ENCODE measurements around the gene SCARF1.

The SCARF1 gene

GRCh38 chr17:1634841-1635650, 10.5 kb downstream of the SCARF1 start:
- H3K27me3 ChIP-seq (ENCODE audit: control insufficient read depth in 1 of 2, insufficient read depth in 1 of 2, low read length in 2 of 2) = peaks cover 0 to 7% of the 10 kb centered on the region in 2 experiments
- no peak overlapping the region for H4K8ac ChIP-seq (ENCODE audit: low read length)
- H3K4me1 ChIP-seq (ENCODE audit: control insufficient read depth, insufficient read depth, low read depth, low read length) = peaks cover 3% of the 10 kb centered on the region
- no peak overlapping the region for H3K4me2 ChIP-seq (ENCODE audit: low read length, poor library complexity, severe bottlenecking)
- DNase-seq = no peak
- H2AK5ac ChIP-seq (ENCODE audit: low read length, severe bottlenecking) = no peak overlapping the region
- H3K36me3 ChIP-seq (ENCODE audit: control insufficient read depth in 1 of 2, insufficient read depth in 2 of 2, low read depth in 1 of 2, low read length in 2 of 2) = peaks cover 0 to 6% of the 10 kb centered on the region in 2 experiments
- H2BK12ac ChIP-seq (ENCODE audit: low read length in 2 of 2) = no peak overlapping the region
- H2AFZ ChIP-seq (ENCODE audit: low read depth, low read length) = no peak overlapping the region
- no peak overlapping the region for H3K4ac ChIP-seq (ENCODE audit: low read depth in 1 of 2, low read length in 2 of 2)
- 96% methylated on average over 45 of the region's 45 CpGs for WGBS
- H3K4me3 ChIP-seq (ENCODE audit: insufficient read depth in 1 of 2, low read depth in 1 of 2, low read length in 2 of 2) = no peak overlapping the region
- no peak overlapping the region for H3K14ac ChIP-seq (ENCODE audit: low read length in 2 of 2)
- H3K79me1 ChIP-seq (replicated peaks; ENCODE audit: low read length, poor library complexity, severe bottlenecking) = no peaks in the 10 kb centered on the region
- H4K91ac ChIP-seq (ENCODE audit: low read length) = no peak overlapping the region
- H3K18ac ChIP-seq (ENCODE audit: low read depth in 1 of 2, low read length in 2 of 2) = no peak overlapping the region
- no peak overlapping the region for H2BK15ac ChIP-seq (ENCODE audit: low read depth, poor library complexity, severe bottlenecking)
- H2BK120ac ChIP-seq (ENCODE audit: low read depth, low read length) = no peak overlapping the region
- no peak overlapping the region for H3K27ac ChIP-seq (ENCODE audit: low read length, poor library complexity, severe bottlenecking)
- no peak overlapping the region for H3K23ac ChIP-seq (ENCODE audit: low read length in 2 of 2)
- H3K9me3 ChIP-seq (ENCODE audit: control insufficient read depth, low read length) = no peaks in the 10 kb centered on the region
- H3K9ac ChIP-seq (ENCODE audit: low read length) = no peak overlapping the region
- H2BK5ac ChIP-seq (ENCODE audit: low read depth, low read length, poor library complexity, severe bottlenecking) = no peak overlapping the region

GRCh38 chr17:1630662-1631061, 14.9 kb downstream of the SCARF1 start:
- Histone ChIP-seq H2BK120ac (ENCODE audit: low read depth, low read length) (no peak overlapping the region), H3K4me3 (ENCODE audit: insufficient read depth in 1 of 2, low read depth in 1 of 2, low read length in 2 of 2) (no peak overlapping the region), H3K4ac (ENCODE audit: low read depth in 1 of 2, low read length in 2 of 2) (no peak overlapping the region), H3K23ac (ENCODE audit: low read length in 2 of 2) (no peak overlapping the region), H3K4me1 (ENCODE audit: control insufficient read depth, insufficient read depth, low read depth, low read length) (peaks cover 20% of the 10 kb centered on the region), H3K79me1 (replicated peaks; ENCODE audit: low read length, poor library complexity, severe bottlenecking) (no peaks in the 10 kb centered on the region), H3K36me3 (ENCODE audit: control insufficient read depth in 1 of 2, insufficient read depth in 2 of 2, low read depth in 1 of 2, low read length in 2 of 2) (peaks cover 0 to 7% of the 10 kb centered on the region in 2 experiments), H2BK5ac (ENCODE audit: low read depth, low read length, poor library complexity, severe bottlenecking) (no peak overlapping the region), H3K27ac (ENCODE audit: low read length, poor library complexity, severe bottlenecking) (no peak overlapping the region), H3K4me2 (ENCODE audit: low read length, poor library complexity, severe bottlenecking) (no peak overlapping the region), H3K18ac (ENCODE audit: low read depth in 1 of 2, low read length in 2 of 2) (no peak overlapping the region), H3K9me3 (ENCODE audit: control insufficient read depth, low read length) (no peaks in the 10 kb centered on the region), H3K14ac (ENCODE audit: low read length in 2 of 2) (no peak overlapping the region), H3K9ac (ENCODE audit: low read length) (no peak overlapping the region), H3K27me3 (ENCODE audit: control insufficient read depth in 1 of 2, insufficient read depth in 1 of 2, low read length in 2 of 2) (peaks cover 9 to 19% of the 10 kb centered on the region in 2 experiments), H2BK12ac (ENCODE audit: low read length in 2 of 2) (peak overlapping the region in 1 of 2 experiments; percentile 24), H4K91ac (ENCODE audit: low read length) (no peak overlapping the region), H2BK15ac (ENCODE audit: low read depth, poor library complexity, severe bottlenecking) (no peak overlapping the region), H2AK5ac (ENCODE audit: low read length, severe bottlenecking) (no peak overlapping the region), H4K8ac (ENCODE audit: low read length) (no peak overlapping the region), H2AFZ (ENCODE audit: low read depth, low read length) (no peak overlapping the region)
- DNase-seq = no peak
- WGBS = 57% methylated on average over 4 of the region's 4 CpGs

GRCh38 chr17:1629504-1630310, 15.8 kb downstream of the SCARF1 start:
- peaks cover 20% of the 10 kb centered on the region for H3K4me1 ChIP-seq (ENCODE audit: control insufficient read depth, insufficient read depth, low read depth, low read length)
- peak overlapping the region in 1 of 2 experiments; percentile 20 for H3K23ac ChIP-seq (ENCODE audit: low read length in 2 of 2)
- H3K4me2 ChIP-seq (ENCODE audit: low read length, poor library complexity, severe bottlenecking) = peak overlapping the region; percentile 96
- peak overlapping the region; percentile 64 to 91 for H3K4me3 ChIP-seq (ENCODE audit: insufficient read depth in 1 of 2, low read depth in 1 of 2, low read length in 2 of 2)
- H3K14ac ChIP-seq (ENCODE audit: low read length in 2 of 2) = peak overlapping the region in 1 of 2 experiments; percentile 84
- H2BK15ac ChIP-seq (ENCODE audit: low read depth, poor library complexity, severe bottlenecking) = peak overlapping the region; percentile 91
- H3K27ac ChIP-seq (ENCODE audit: low read length, poor library complexity, severe bottlenecking) = no peak overlapping the region
- H2BK120ac ChIP-seq (ENCODE audit: low read depth, low read length) = peak overlapping the region; percentile 29
- H4K91ac ChIP-seq (ENCODE audit: low read length) = peak overlapping the region; percentile 80
- H3K79me1 ChIP-seq (replicated peaks; ENCODE audit: low read length, poor library complexity, severe bottlenecking) = no peaks in the 10 kb centered on the region
- H2BK12ac ChIP-seq (ENCODE audit: low read length in 2 of 2) = peak overlapping the region in 1 of 2 experiments; percentile 19
- no peaks in the 10 kb centered on the region for H3K9me3 ChIP-seq (ENCODE audit: control insufficient read depth, low read length)
- WGBS = 12% methylated on average over 44 of the region's 45 CpGs
- H3K18ac ChIP-seq (ENCODE audit: low read depth in 1 of 2, low read length in 2 of 2) = peak overlapping the region; percentile 67 to 78
- H3K9ac ChIP-seq (ENCODE audit: low read length) = peak overlapping the region; percentile 90
- H2AK5ac ChIP-seq (ENCODE audit: low read length, severe bottlenecking) = no peak overlapping the region
- peaks cover 0 to 2% of the 10 kb centered on the region in 2 experiments for H3K36me3 ChIP-seq (ENCODE audit: control insufficient read depth in 1 of 2, insufficient read depth in 2 of 2, low read depth in 1 of 2, low read length in 2 of 2)
- no peak for DNase-seq
- H4K8ac ChIP-seq (ENCODE audit: low read length) = peak overlapping the region; percentile 97
- H2BK5ac ChIP-seq (ENCODE audit: low read depth, low read length, poor library complexity, severe bottlenecking) = peak overlapping the region; percentile 25
- H3K27me3 ChIP-seq (ENCODE audit: control insufficient read depth in 1 of 2, insufficient read depth in 1 of 2, low read length in 2 of 2) = peaks cover 9 to 21% of the 10 kb centered on the region in 2 experiments
- peak overlapping the region; percentile 29 to 90 for H3K4ac ChIP-seq (ENCODE audit: low read depth in 1 of 2, low read length in 2 of 2)
- peak overlapping the region; percentile 1 for H2AFZ ChIP-seq (ENCODE audit: low read depth, low read length)

All from mesenchymal stem cell (in vitro differentiated cells and primary cell).